NOMO-1 (cell line): ENCODE results near the gene LHFPL3.

Source experiments
- DNase-seq, 2 experiments: peaks; one replicate each; lab custom pipeline; 2025; ENCODE audit not compliant: unreplicated experiment in 2 of 2; lab: John Stamatoyannopoulos, UW

LHFPL3 gene

DNA sequence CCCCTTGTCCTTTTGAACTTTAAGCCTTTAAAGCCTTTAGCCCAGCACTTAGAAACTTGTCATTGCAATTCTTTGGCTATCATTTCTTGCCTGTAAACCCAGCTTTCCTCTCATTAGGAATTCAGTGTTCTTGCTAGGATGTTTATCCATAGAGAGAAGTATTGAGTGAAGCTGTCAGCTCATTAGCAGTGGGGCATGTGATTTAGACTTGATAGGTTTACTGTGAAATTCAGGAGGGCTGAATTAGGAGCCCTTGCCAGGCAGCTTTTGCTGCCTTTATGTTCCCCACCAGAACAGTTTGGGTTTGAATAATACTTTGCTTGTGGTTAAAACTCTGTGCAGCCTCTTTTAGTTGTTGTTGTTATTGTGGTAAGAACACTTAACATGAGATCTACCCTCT lies 39.5 kb downstream of the LHFPL3 start:
- DNase-seq: no peak

DNA sequence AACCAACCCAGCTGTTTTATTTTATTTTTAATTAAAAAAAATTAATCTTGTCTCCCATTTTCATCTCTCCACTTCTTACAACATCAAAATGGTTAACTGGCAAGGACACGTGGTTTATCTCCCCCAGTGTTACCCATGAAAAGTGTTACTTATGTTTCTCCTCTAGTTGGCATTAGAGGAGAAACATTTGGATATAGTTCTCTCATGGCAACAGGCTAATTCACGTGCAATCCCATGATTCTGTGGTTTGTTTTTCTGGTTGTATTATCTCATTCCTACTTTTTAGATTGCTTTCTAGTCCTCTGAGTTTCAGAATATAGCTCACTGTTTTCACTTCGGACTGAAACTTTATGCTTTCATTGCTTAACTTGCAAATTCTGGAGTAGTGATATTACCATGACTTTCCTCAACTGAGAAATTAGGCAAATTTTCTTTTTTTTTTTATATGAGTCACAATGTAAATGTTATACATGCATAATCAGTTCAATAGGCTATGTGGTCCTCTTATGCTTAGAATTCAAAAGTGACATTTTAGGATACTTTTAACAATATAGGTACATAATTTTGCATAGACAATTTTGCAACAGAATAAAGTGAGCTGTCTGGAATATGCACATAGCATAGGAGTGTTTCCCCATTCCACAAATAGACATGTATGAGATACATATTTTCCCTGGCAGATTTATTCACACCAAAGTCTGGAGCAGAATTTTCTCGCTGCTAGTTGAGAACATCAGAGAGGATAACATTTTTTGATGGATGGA lies 43.0 kb downstream of the LHFPL3 start:
- no peak for DNase-seq

DNA sequence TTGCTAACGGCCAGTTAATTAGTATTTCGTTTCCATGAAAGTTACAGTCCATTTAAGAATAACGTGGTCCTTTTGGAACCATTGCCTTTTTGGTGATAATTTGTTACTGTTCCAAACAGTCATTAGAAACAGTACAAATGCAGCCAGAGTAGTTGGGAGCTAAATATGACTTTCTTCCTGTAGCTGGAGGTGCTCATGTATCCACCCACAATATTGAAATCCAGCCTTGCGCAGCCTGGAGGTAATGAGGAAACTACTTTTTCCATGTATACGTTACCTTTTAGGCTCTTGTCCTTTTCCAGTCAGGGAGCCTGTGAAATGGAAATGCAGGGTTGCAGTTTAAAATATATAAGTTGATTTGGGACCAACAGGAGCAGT lies 43.6 kb downstream of the LHFPL3 start:
- no peak for DNase-seq

DNA sequence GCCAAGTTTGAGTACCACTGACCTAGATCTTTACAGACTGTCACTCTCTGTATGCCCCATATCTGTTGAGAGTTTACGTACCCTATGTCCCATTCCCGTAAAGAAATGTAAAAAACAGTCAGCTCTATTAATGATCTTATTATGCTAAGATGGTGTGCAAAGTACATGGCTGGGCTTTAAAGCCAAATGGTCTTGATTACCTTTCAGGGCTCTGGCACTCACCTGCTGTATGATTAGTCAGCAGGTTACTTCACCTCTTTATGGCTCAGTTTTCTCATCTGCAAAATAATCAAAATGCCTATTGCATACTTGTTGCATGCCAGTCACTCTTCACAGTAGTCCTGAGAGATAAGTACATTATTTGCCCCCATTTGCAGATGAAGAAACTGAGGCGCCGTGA lies 54.2 kb downstream of the LHFPL3 start:
- DNase-seq: no peak

DNA sequence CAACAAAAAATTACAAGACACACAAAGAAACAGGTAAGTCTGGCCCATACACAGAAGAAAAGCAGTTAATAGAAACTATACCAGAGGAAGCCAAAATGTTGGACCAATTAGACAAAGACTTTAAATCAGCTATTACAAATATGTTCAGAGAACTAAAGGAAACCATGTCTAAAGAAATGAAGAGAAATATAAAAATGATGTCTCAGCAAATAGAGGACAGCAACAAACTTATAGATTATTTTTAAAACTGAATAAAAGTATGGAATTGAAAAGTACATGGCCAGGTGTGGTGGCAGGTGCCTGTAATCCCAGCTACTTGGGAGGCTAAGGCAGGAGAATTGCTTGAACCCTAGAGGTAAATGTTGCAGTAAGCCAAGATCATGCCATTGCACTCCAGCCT lies 58.5 kb downstream of the LHFPL3 start:
- DNase-seq: no peak

DNA sequence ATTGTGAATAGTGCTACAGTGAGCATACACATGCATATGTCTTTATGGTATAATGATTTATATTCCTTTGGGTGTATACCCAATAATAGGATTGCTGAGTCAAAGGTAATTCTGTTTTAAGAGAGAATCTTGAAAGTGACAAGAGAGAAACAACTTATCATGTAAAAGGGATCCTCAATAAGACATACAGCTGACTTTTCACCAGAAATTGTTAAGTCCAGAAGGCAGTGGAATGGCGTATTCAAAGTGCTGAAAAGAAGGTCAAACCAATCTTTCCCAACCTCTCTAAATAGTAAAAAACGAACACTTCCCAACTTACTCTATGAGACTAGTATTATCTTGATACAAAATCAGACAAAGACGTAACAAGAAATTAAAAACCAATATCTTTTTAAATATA lies 59.8 kb downstream of the LHFPL3 start:
- DNase-seq: no peak

DNA sequence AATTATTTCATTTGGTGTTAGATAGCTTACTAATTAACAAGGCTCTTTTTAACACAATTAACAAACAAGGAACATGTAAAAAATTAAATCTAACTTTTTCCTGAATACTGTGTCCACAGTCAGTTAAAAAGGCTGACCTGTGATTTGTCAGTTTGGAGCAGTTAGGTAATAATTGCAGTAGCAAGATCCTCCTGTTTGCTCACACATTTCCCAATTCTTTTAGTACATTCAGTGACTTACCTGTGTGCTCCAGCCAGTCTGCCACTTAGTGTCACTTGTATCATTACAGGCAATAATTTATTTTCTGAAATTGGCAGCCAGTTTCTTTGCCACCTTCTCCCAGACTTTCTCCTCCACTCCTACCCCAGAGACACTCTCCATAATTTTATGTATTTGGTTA lies 66.8 kb downstream of the LHFPL3 start:
- DNase-seq: no peak

DNA sequence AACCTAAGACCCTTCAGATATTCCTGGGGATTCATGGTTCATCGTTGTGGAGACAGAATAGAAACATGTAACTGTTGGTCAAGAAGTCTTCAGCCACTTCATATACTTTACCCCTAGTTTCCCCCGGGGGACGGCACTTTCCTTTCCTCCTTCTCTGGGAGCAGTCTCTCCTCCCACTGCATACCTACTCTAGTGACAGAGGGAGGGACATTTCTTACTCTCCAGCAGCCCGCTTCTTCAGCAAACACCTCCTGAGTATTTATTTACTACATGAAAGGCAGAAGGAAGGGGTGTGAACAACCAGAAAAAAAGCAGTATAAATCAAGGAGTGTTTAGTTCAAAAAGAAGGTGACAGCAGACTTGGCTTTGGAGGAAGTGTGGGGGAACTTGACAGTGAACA lies 69.0 kb downstream of the LHFPL3 start:
- no peak for DNase-seq

DNA sequence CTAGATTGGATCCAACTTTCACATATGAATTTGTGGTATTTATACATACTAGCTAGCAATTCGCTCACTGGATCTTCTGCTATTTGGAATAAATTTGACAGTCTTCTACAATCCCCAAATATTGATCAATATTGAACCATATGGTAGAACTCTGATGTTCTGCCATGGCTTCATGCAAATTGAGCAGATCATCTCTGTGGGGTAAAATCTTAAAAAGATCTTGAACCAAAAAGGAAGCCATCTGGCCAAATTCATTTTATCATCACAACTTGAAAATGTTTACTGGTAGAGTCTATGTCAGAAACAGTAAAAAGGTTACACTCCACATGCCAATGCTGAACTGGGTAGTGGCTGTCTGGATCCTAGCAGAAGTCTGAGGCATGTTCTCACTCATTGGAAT lies 80.0 kb downstream of the LHFPL3 start:
- no peak for DNase-seq

DNA sequence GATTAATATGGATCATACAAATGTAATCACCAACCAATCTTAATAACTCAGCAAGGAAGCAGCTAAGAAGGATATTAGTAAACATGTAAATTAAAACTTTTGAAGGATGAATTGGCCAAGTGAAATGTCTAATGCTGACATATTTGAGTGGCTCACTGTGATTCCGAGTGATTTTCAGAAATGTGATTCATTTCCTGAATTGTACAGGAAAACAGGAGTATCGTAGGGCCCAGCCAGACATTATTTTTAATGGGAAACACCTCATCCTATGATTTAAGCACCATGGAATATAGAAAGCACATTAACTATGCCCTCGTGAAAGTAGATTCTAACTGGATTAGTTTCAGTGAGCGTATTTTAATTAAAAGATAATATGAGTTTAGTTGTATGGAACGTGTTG lies 82.3 kb downstream of the LHFPL3 start:
- DNase-seq: no peak

DNA sequence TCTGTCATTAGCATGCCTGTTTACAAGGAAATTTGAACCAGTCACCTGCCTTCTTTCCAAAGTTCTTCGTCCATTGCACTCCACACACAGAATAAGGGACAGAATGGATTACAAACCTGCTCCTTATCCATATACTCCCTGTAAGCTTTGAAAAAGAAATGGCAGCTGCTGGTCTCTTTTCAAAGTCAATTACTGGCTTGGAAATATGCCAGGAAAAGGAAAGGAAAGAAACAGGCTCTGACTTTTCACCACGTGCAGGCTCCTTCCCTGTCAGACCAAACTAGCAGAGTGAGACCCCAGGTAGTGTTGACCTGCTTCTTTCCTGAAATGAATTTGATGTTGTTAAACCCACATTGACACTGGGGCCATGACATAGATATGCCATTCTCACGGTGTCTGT lies 84.5 kb downstream of the LHFPL3 start:
- DNase-seq: no peak

DNA sequence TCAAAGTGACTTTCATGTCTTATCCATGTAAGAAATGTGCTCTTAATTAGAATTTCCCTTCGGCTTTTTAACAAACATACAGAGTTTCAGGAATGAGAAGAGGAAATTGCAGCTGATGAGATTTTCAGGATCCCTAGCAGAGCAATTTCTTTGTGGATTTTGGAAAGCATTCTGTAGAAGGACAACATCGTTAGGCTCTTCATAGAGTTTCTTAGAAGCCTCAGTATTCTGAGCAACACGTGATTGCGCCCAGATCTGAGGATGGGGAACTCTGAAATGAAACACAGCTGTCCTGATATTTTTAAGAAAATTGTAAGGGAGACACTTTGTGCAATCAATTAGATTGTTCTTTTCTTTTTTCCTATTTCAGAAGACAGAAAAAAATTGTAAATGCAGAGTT lies 85.8 kb downstream of the LHFPL3 start:
- DNase-seq: no peak

DNA sequence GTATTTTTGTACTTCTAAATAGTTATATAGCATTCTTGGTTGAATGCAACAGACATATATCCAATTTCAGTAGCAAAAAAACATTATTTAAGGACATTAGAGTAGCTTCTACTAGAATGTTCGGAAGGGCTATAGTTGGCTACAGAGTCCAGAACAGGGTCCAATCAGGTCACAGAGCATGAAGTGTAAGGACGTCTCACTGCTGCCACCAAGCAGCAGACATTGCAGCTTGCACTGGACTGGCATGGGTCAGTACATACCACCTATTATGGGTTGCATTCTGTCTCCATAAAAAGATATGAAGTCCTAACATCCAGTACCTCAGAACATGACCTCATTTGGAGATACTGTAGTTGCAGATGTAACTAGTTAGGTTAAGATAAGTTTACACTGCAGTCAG lies 87.3 kb downstream of the LHFPL3 start:
- DNase-seq: no peak

DNA sequence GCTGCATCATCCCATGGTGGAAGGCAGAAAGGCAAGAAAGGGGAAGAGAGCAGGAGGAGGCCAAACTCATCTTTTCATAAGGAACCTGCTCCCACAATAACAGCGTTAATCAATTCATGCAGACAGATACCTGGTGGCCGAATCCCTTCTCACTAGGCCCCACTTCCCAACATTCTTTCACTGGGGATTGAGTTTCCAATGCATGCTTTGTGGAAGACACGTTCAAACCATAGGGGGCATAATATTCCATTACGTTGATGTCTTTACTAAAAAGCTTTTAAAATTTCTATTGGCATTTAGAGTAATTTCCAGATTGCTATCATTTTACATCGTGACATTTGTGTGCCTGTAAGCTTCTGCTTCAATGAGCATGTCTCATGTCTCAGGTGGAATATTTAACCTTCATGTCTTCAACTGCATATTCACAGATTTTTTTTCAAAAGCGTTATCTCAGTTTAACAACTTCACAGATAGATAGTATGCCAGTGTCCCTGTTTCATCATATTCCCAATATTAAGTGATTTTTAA lies 88.5 kb downstream of the LHFPL3 start:
- no peak for DNase-seq

DNA sequence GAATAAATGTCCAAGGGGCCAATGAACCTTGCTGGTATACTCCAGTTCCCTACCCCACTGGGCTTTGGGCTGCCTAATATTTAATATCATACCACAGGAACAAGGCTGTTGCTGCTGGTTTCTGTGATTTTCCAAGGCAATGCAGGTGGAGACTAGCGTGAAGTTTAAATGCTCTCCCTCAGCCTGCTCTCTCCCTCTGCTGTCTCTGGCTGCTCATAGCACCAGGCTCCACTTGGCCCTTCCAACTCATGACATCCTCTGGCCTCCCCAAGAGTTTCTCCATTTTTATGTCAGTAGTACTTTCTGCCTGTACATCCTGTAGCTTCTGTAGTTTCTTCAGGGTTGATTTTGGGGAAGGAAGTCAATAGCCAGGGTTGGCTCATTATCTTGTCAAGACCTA lies 103.5 kb downstream of the LHFPL3 start:
- DNase-seq: no peak

DNA sequence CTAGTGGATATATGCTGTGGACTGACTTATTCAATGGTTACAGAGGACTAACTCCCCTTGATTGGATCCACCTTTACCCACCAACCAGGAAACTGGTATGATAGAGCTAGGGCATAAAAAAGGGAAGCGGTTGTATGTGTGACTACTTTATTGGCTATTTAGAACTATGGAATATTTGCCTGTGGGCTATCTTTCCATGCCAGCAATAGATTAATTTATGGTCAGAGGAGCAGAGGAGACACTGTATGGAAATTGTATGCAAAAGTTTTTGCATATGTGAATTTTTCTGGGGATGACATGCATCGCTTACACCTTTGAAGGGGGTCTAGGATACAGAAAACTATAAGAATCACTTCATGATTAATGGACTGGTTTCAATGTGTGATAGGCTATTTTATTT lies 105.7 kb downstream of the LHFPL3 start:
- DNase-seq: no peak

DNA sequence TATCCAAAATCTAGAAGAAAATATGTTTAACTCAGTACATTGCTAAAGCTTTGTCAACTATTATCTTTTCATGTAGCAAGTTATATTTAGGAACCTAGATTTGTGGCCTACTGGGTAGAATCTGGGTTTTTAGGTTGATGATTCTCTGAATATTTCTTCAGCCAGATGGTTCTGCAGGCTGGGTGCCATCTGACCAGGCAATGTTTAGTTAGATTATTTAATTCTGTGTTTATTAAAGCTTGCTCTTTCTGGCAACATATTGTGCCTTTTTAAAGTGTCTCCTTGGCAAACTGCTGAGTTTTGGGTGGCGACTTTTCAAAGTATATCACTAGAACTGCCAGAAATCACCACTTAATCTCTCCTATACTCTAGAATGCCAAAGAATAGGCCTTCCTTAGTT lies 114.1 kb downstream of the LHFPL3 start:
- DNase-seq: no peak

DNA sequence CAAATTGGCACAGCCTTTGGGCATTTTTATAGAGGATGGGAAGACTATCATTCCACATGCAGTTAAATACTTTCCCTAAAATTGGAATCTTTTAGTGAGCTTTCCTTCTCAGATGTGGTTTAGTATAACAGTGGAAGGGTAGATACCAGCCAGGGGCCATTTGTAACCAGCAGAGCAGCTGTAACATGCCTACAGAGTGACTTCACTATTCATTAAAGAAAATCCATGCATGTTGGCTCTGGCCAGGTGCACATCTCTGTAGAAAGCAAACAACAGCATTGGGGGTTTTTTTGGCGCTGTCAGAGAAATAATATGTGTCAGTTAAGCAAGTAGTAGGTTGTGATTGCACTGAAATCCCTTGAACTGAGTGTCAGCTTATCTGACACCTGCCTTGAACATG lies 115.6 kb downstream of the LHFPL3 start:
- no peak for DNase-seq

DNA sequence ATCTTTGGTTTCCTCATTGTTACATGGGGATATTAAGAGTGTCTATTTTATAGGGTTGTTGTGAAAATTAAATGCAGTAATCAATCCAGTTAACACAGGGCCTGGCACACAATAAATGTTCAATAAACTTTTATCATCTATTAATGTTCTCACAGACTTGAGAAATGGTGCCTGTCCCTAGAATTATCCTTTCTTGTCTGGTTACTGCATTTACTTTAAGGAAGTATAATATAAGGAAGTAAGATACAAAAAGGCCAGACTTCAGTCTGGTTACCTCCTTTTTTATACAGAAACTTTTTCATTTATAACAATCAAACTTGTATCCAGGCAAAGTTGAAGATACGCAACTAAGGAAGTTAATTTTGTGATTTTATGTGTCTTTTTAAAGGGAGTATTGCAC lies 117.0 kb downstream of the LHFPL3 start:
- no peak for DNase-seq

DNA sequence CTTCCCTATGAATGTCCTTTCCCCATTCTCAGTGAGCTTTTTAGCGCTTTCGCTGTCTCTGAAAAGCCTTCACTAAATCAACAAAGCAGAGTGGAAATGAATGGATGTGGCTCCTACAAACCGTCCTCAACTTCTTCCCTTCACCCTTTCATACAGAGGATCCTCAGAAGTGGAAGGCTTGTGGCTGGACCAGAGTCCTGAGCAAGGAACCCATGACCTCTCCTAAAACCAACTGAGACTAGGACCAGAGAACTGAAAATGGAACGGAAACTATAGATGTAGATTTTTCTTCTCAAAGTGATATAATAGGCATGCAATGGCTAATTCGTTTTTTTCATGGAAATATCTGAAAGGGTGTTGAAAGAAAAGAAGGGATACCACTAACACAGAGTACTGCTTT lies 122.5 kb downstream of the LHFPL3 start:
- DNase-seq: no peak

DNA sequence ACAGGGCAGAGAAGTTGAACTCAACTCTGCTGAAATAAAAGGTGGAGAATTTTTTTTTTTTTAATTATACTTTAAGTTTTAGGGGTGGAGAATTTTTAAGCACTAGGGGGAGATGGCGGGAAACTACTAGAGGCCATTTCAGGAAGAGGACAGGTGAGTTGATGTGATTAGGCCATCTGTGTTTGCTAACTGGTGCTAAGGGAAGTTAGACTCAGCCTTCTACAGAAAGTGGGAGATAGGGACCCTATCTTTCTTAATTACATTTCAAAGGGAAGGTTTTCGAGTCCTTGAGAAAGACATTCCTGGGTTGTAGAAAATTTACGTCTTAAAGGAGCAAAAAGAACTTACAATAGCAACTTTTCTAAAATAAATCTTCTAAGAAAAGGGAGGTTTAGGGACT lies 124.8 kb downstream of the LHFPL3 start:
- no peak for DNase-seq

DNA sequence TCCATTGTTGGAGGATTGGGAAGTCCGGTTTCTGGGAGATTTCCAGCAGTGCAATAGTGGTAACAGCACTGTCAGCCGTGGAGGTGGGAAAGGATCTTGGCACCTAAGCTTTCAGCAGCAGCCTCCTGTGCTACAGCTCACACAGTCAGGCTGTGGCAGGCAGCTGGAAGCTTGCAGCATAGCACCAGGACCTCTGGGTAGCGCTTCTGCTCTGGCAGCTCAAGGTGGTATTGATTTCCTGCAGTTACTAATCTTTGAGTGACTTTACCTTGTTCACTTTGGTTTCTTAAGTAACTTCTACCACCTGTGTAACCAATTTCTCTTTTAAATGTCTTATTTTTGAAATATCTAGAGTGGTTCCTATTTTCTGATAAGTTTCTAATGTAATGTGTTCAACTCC lies 130.5 kb downstream of the LHFPL3 start:
- DNase-seq: no peak

DNA sequence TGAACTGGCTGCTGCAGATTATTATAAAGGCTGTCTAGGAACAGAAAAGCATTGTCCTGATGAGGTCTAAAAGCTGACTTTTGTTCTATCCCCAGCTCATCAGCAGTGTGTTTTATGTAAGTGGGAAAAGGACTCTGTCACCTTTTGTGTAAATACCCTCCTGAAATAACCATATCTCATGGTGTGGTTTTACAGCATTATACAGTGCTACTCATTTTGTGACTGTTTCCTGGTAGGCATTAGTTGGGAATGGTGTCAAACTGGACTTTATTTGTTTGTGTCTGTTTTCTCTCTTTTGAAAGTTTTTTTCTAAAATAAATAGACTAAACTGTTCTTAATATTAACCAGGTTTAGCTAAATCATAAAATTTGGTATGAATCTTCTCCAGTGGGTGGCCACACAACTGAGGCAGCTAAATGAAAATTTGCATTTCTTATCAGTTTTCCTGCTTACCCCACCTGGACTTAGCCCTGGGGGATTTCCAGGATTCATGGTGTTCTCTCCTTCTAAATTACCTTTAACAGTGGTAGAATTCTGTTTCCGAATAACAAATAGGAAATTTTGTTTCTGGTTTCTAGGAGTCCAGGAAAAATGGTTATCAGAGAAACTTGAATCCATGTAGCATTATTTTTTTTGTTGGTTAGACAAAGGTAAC lies 140.9 kb downstream of the LHFPL3 start:
- DNase-seq: no peak
